Measurements from ENCODE around the gene C12orf50. TPM values are rescaled to one million over a fixed set of nuclear protein-coding genes. Genes with fewer than 3 reads are reported as not detected.
"Not testable (repeated sequence)": the region's sequence is repeated elsewhere in the genome, so short reads cannot be mapped to it uniquely, and the experiment has no call there.

Gene C12orf50
- total and polyA plus RNA-seq, 4 donors = 0.32 to 0.48 TPM; not detected in 2

GRCh38 chr12:88044035-88044434 is 14.8 kb upstream of the C12orf50 start:
- H3K36me3 ChIP-seq (ENCODE audit: control insufficient read depth in 1 of 2, insufficient read depth in 2 of 2, low read length in 1 of 2) = peaks cover 3 to 9% of the 10 kb centered on the region in 2 donors
- 93 to 96% methylated on average over 5 of the region's 5 CpGs for WGBS, 2 donors
- DNase-seq = no peak
- intact Hi-C loops (cut with DNase I) = loop anchor here in 1 of 2 donors (10.0 kb wide), 1 partner anchor 81 kb away; no protein-coding TSS in a partner anchor
- no peaks in the 10 kb centered on the region for H3K9me3 ChIP-seq (ENCODE audit: control insufficient read depth, low read length)
- no peaks in the 10 kb centered on the region for H3K27me3 ChIP-seq (ENCODE audit: control insufficient read depth in 1 of 2, insufficient read depth in 2 of 2, low read length in 1 of 2)
- no peak for ATAC-seq (ENCODE audit: low FRiP score)
- no peaks in the 10 kb centered on the region for H3K4me1 ChIP-seq (ENCODE audit: control insufficient read depth in 1 of 2, insufficient read depth in 2 of 2, low read length in 2 of 2)
- no peak overlapping the region for H3K4me3 ChIP-seq (ENCODE audit: low read length in 2 of 2)
- no peak overlapping the region for H3K27ac ChIP-seq (ENCODE audit: low read depth in 1 of 2, low read length in 2 of 2)

GRCh38 chr12:88037770-88038169 is 8.6 kb upstream of the C12orf50 start:
- H3K27ac ChIP-seq (ENCODE audit: low read depth in 1 of 2, low read length in 2 of 2) = no peak overlapping the region
- DNase-seq (no peak), ATAC-seq (ENCODE audit: low FRiP score) (no peak)
- H3K36me3 ChIP-seq (ENCODE audit: control insufficient read depth in 1 of 2, insufficient read depth in 2 of 2, low read length in 1 of 2) = no peaks in the 10 kb centered on the region
- H3K4me1 ChIP-seq (ENCODE audit: control insufficient read depth in 1 of 2, insufficient read depth in 2 of 2, low read length in 2 of 2) = peaks cover 2 to 3% of the 10 kb centered on the region in 2 donors
- 77 to 81% methylated on average over 1 of the region's 1 CpG for WGBS, 2 donors
- no peaks in the 10 kb centered on the region for H3K27me3 ChIP-seq (ENCODE audit: control insufficient read depth in 1 of 2, insufficient read depth in 2 of 2, low read length in 1 of 2)
- H3K9me3 ChIP-seq (ENCODE audit: control insufficient read depth, low read length) = no peaks in the 10 kb centered on the region
- intact Hi-C loops (cut with DNase I) = no loop called here
- H3K4me3 ChIP-seq (ENCODE audit: low read length in 2 of 2) = no peak overlapping the region

- H3K4me1 ChIP-seq (ENCODE audit: control insufficient read depth in 1 of 2, insufficient read depth in 2 of 2, low read length in 2 of 2) = peaks cover 2 to 3% of the 10 kb centered on the region in 2 donors
- ATAC-seq (ENCODE audit: low FRiP score) (no peak), DNase-seq (no peak)
- peak overlapping the region; percentile 80 to 100 for H3K4me3 ChIP-seq (ENCODE audit: low read length in 2 of 2)
- no peaks in the 10 kb centered on the region for H3K9me3 ChIP-seq (ENCODE audit: control insufficient read depth, low read length)
- H3K36me3 ChIP-seq (ENCODE audit: control insufficient read depth in 1 of 2, insufficient read depth in 2 of 2, low read length in 1 of 2) = no peaks in the 10 kb centered on the region
- no peaks in the 10 kb centered on the region for H3K27me3 ChIP-seq (ENCODE audit: control insufficient read depth in 1 of 2, insufficient read depth in 2 of 2, low read length in 1 of 2)
- H3K27ac ChIP-seq (ENCODE audit: low read depth in 1 of 2, low read length in 2 of 2) = no peak overlapping the region
- intact Hi-C loops (cut with DNase I) = no loop called here
- whole genome bisulfite sequencing, 2 donors = 15 to 16% methylated on average over 5 of the region's 5 CpGs
Observed at GRCh38 chr12:88036353-88036965, 7.3 kb upstream of the C12orf50 start.

- no peaks in the 10 kb centered on the region for H3K36me3 ChIP-seq (ENCODE audit: control insufficient read depth in 1 of 2, insufficient read depth in 2 of 2, low read length in 1 of 2)
- intact Hi-C loops (cut with DNase I) = no loop called here
- H3K27me3 ChIP-seq (ENCODE audit: control insufficient read depth in 1 of 2, insufficient read depth in 2 of 2, low read length in 1 of 2) = no peaks in the 10 kb centered on the region
- peaks cover 2 to 3% of the 10 kb centered on the region in 2 donors for H3K4me1 ChIP-seq (ENCODE audit: control insufficient read depth in 1 of 2, insufficient read depth in 2 of 2, low read length in 2 of 2)
- H3K4me3 ChIP-seq (ENCODE audit: low read length in 2 of 2) = peak overlapping the region; percentile 80 to 100
- DNase-seq (no peak), ATAC-seq (ENCODE audit: low FRiP score) (no peak)
- H3K27ac ChIP-seq (ENCODE audit: low read depth in 1 of 2, low read length in 2 of 2) = peak overlapping the region in 1 of 2 donors; percentile 18
- no peaks in the 10 kb centered on the region for H3K9me3 ChIP-seq (ENCODE audit: control insufficient read depth, low read length)
- 6% methylated on average over 5 of the region's 5 CpGs for WGBS, 2 donors
Observed at GRCh38 chr12:88035907-88036289, 6.7 kb upstream of the C12orf50 start.

GRCh38 chr12:88035271-88035906 is 6.2 kb upstream of the C12orf50 start:
- peaks cover 2 to 3% of the 10 kb centered on the region in 2 donors for H3K4me1 ChIP-seq (ENCODE audit: control insufficient read depth in 1 of 2, insufficient read depth in 2 of 2, low read length in 2 of 2)
- peak overlapping the region; percentile 80 to 100 for H3K4me3 ChIP-seq (ENCODE audit: low read length in 2 of 2)
- H3K9me3 ChIP-seq (ENCODE audit: control insufficient read depth, low read length) = no peaks in the 10 kb centered on the region
- intact Hi-C loops (cut with DNase I) = no loop called here
- WGBS, 2 donors = 0% methylated on average over 54 of the region's 54 CpGs
- H3K27ac ChIP-seq (ENCODE audit: low read depth in 1 of 2, low read length in 2 of 2) = peak overlapping the region in 1 of 2 donors; percentile 18
- peak; percentile 99 for ATAC-seq (ENCODE audit: low FRiP score)
- no peaks in the 10 kb centered on the region for H3K27me3 ChIP-seq (ENCODE audit: control insufficient read depth in 1 of 2, insufficient read depth in 2 of 2, low read length in 1 of 2)
- no peaks in the 10 kb centered on the region for H3K36me3 ChIP-seq (ENCODE audit: control insufficient read depth in 1 of 2, insufficient read depth in 2 of 2, low read length in 1 of 2)
- peak; percentile 94 to 97 for DNase-seq

- H3K4me3 ChIP-seq (ENCODE audit: low read length in 2 of 2); H3K36me3 ChIP-seq (ENCODE audit: control insufficient read depth in 1 of 2, insufficient read depth in 2 of 2, low read length in 1 of 2); DNase-seq; H3K4me1 ChIP-seq (ENCODE audit: control insufficient read depth in 1 of 2, insufficient read depth in 2 of 2, low read length in 2 of 2); H3K27me3 ChIP-seq (ENCODE audit: control insufficient read depth in 1 of 2, insufficient read depth in 2 of 2, low read length in 1 of 2); H3K9me3 ChIP-seq (ENCODE audit: control insufficient read depth, low read length); ATAC-seq (ENCODE audit: low FRiP score); intact Hi-C loops (cut with DNase I); H3K27ac ChIP-seq (ENCODE audit: low read depth in 1 of 2, low read length in 2 of 2): not testable (repeated sequence)
- WGBS, 2 donors = 92 to 94% methylated on average over 3 of the region's 3 CpGs
Observed at GRCh38 chr12:88031161-88031560, 2.0 kb upstream of the C12orf50 start.

GRCh38 chr12:88026196-88026595 is 3.0 kb downstream of the C12orf50 start:
- Histone ChIP-seq H3K27ac (ENCODE audit: low read depth in 1 of 2, low read length in 2 of 2) (no peak overlapping the region), H3K9me3 (ENCODE audit: control insufficient read depth, low read length) (no peaks in the 10 kb centered on the region), H3K27me3 (ENCODE audit: control insufficient read depth in 1 of 2, insufficient read depth in 2 of 2, low read length in 1 of 2) (no peaks in the 10 kb centered on the region), H3K36me3 (ENCODE audit: control insufficient read depth in 1 of 2, insufficient read depth in 2 of 2, low read length in 1 of 2) (no peaks in the 10 kb centered on the region), H3K4me3 (ENCODE audit: low read length in 2 of 2) (no peak overlapping the region), H3K4me1 (ENCODE audit: control insufficient read depth in 1 of 2, insufficient read depth in 2 of 2, low read length in 2 of 2) (no peaks in the 10 kb centered on the region)
- 66 to 68% methylated on average over 1 of the region's 1 CpG for WGBS, 2 donors
- intact Hi-C loops (cut with DNase I) = no loop called here
- ATAC-seq (ENCODE audit: low FRiP score) (no peak), DNase-seq (no peak)

- H3K9me3 ChIP-seq (ENCODE audit: control insufficient read depth, low read length) = no peaks in the 10 kb centered on the region
- intact Hi-C loops (cut with DNase I) = no loop called here
- no peak for ATAC-seq (ENCODE audit: low FRiP score)
Observed at GRCh38 chr12:88017964-88018363, 11.2 kb downstream of the C12orf50 start.

GRCh38 chr12:88015825-88016224 is 13.4 kb downstream of the C12orf50 start:
- 4 to 7% methylated on average over 1 of the region's 1 CpG for WGBS, 2 donors
- Histone ChIP-seq H3K4me1 (ENCODE audit: control insufficient read depth in 1 of 2, insufficient read depth in 2 of 2, low read length in 2 of 2) (no peaks in the 10 kb centered on the region), H3K4me3 (ENCODE audit: low read length in 2 of 2) (no peak overlapping the region), H3K36me3 (ENCODE audit: control insufficient read depth in 1 of 2, insufficient read depth in 2 of 2, low read length in 1 of 2) (no peaks in the 10 kb centered on the region), H3K9me3 (ENCODE audit: control insufficient read depth, low read length) (no peaks in the 10 kb centered on the region), H3K27me3 (ENCODE audit: control insufficient read depth in 1 of 2, insufficient read depth in 2 of 2, low read length in 1 of 2) (no peaks in the 10 kb centered on the region), H3K27ac (ENCODE audit: low read depth in 1 of 2, low read length in 2 of 2) (no peak overlapping the region)
- intact Hi-C loops (cut with DNase I) = no loop called here
- ATAC-seq (ENCODE audit: low FRiP score) (no peak), DNase-seq (no peak)

More at GRCh38 chr12:88017964-88018363, 11.2 kb downstream of the C12orf50 start:
- no peak for DNase-seq
- Histone ChIP-seq H3K4me1 (ENCODE audit: control insufficient read depth in 1 of 2, insufficient read depth in 2 of 2, low read length in 2 of 2) (no peaks in the 10 kb centered on the region), H3K27me3 (ENCODE audit: control insufficient read depth in 1 of 2, insufficient read depth in 2 of 2, low read length in 1 of 2) (no peaks in the 10 kb centered on the region), H3K27ac (ENCODE audit: low read depth in 1 of 2, low read length in 2 of 2) (no peak overlapping the region), H3K36me3 (ENCODE audit: control insufficient read depth in 1 of 2, insufficient read depth in 2 of 2, low read length in 1 of 2) (no peaks in the 10 kb centered on the region), H3K4me3 (ENCODE audit: low read length in 2 of 2) (no peak overlapping the region)
- WGBS, 2 donors = 83 to 85% methylated on average over 3 of the region's 3 CpGs

Measured in aorta (tissue), 5 donors.